Measurements from ENCODE around the gene RIPOR3. TPM values are rescaled to one million over a fixed set of nuclear protein-coding genes. Genes with fewer than 3 reads are reported as not detected.
"Not testable (repeated sequence)": the region's sequence is repeated elsewhere in the genome, so short reads cannot be mapped to it uniquely, and the experiment has no call there.

Gene RIPOR3
- total RNA-seq, 2 experiments from 2014 or later, result not detected

- CTCF ChIA-PET, result no interaction called here
- no peak overlapping the region for H3K27ac Mint-ChIP-seq
- H3K4me1 Mint-ChIP-seq (ENCODE audit: low read depth), result no peaks in the 10 kb centered on the region
- peaks cover 2% of the 10 kb centered on the region for H3K9me3 Mint-ChIP-seq
- H3K4me3 Mint-ChIP-seq, result no peak overlapping the region
- intact Hi-C loops (cut with micrococcal nuclease), result no loop called here
- no peaks in the 10 kb centered on the region for H3K36me3 Mint-ChIP-seq (ENCODE audit: low read depth)
- peaks cover 2% of the 10 kb centered on the region for H3K27me3 Mint-ChIP-seq (ENCODE audit: low read depth)
- DNase-seq, result no peak
These were observed 11.0 kb downstream of the RIPOR3 start for GRCh38 chr20:50680105-50680960.

- no peak overlapping the region for H3K27ac Mint-ChIP-seq
- peaks cover 2% of the 10 kb centered on the region for H3K27me3 Mint-ChIP-seq (ENCODE audit: low read depth)
- DNase-seq, result no peak
- CTCF ChIA-PET, result no interaction called here
- H3K4me1 Mint-ChIP-seq (ENCODE audit: low read depth), result no peaks in the 10 kb centered on the region
- intact Hi-C loops (cut with micrococcal nuclease), result no loop called here
- H3K4me3 Mint-ChIP-seq, result no peak overlapping the region
- peaks cover 2% of the 10 kb centered on the region for H3K9me3 Mint-ChIP-seq
- no peaks in the 10 kb centered on the region for H3K36me3 Mint-ChIP-seq (ENCODE audit: low read depth)
These were observed 11.6 kb downstream of the RIPOR3 start for GRCh38 chr20:50679753-50680104.

- no peak overlapping the region for H3K27ac Mint-ChIP-seq
- CTCF ChIA-PET, result no interaction called here
- intact Hi-C loops (cut with micrococcal nuclease), result no loop called here
These were observed 13.0 kb downstream of the RIPOR3 start for GRCh38 chr20:50678169-50678898.

GRCh38 chr20:50676858-50677257, 14.5 kb downstream of the RIPOR3 start:
- Mint-ChIP-seq H3K4me1 (ENCODE audit: low read depth) (no peaks in the 10 kb centered on the region), H3K36me3 (ENCODE audit: low read depth) (no peaks in the 10 kb centered on the region), H3K27ac (no peak overlapping the region), H3K27me3 (ENCODE audit: low read depth) (no peaks in the 10 kb centered on the region), H3K4me3 (no peak overlapping the region), H3K9me3 (peaks cover under 1% of the 10 kb centered on the region)
- intact Hi-C loops (cut with micrococcal nuclease), result no loop called here
- CTCF ChIA-PET, result no interaction called here
- no peak for DNase-seq

More at GRCh38 chr20:50678169-50678898, 13.0 kb downstream of the RIPOR3 start:
- no peak overlapping the region for H3K4me3 Mint-ChIP-seq
- peaks cover 2% of the 10 kb centered on the region for H3K9me3 Mint-ChIP-seq
- DNase-seq, result no peak
- H3K36me3 Mint-ChIP-seq (ENCODE audit: low read depth), result no peaks in the 10 kb centered on the region
- no peaks in the 10 kb centered on the region for H3K27me3 Mint-ChIP-seq (ENCODE audit: low read depth)
- H3K4me1 Mint-ChIP-seq (ENCODE audit: low read depth), result no peaks in the 10 kb centered on the region

GRCh38 chr20:50676377-50676731, 15.0 kb downstream of the RIPOR3 start:
- DNase-seq; intact Hi-C loops (cut with micrococcal nuclease); H3K9me3 Mint-ChIP-seq; H3K4me3 Mint-ChIP-seq; H3K27ac Mint-ChIP-seq; CTCF ChIA-PET; H3K4me1 Mint-ChIP-seq (ENCODE audit: low read depth); H3K27me3 Mint-ChIP-seq (ENCODE audit: low read depth); H3K36me3 Mint-ChIP-seq (ENCODE audit: low read depth): not testable (repeated sequence)

GRCh38 chr20:50675671-50676376, 15.5 kb downstream of the RIPOR3 start:
- Mint-ChIP-seq H3K27ac (no peak overlapping the region), H3K9me3 (no peaks in the 10 kb centered on the region), H3K4me1 (ENCODE audit: low read depth) (no peaks in the 10 kb centered on the region), H3K36me3 (ENCODE audit: low read depth) (no peaks in the 10 kb centered on the region), H3K27me3 (ENCODE audit: low read depth) (no peaks in the 10 kb centered on the region), H3K4me3 (no peak overlapping the region)
- CTCF ChIA-PET, result interaction anchor here (0.5 to 1.0 kb wide), 2 partner anchors 74 to 1089 kb away, joined by 3 to 6 read pairs; no protein-coding TSS in a partner anchor
- intact Hi-C loops (cut with micrococcal nuclease), result no loop called here
- DNase-seq, result no peak

GRCh38 chr20:50674138-50674825, 17.1 kb downstream of the RIPOR3 start:
- no peaks in the 10 kb centered on the region for H3K27me3 Mint-ChIP-seq (ENCODE audit: low read depth)

GRCh38 chr20:50673466-50674137, 17.7 kb downstream of the RIPOR3 start:
- CTCF ChIA-PET, result no interaction called here
- intact Hi-C loops (cut with micrococcal nuclease), result no loop called here
- Mint-ChIP-seq H3K36me3 (ENCODE audit: low read depth) (no peaks in the 10 kb centered on the region), H3K4me1 (ENCODE audit: low read depth) (no peaks in the 10 kb centered on the region), H3K9me3 (no peaks in the 10 kb centered on the region), H3K27me3 (ENCODE audit: low read depth) (no peaks in the 10 kb centered on the region), H3K27ac (no peak overlapping the region), H3K4me3 (no peak overlapping the region)
- DNase-seq, result no peak

More at GRCh38 chr20:50674138-50674825, 17.1 kb downstream of the RIPOR3 start:
- Mint-ChIP-seq H3K4me1 (ENCODE audit: low read depth) (no peaks in the 10 kb centered on the region), H3K36me3 (ENCODE audit: low read depth) (no peaks in the 10 kb centered on the region), H3K27ac (no peak overlapping the region), H3K4me3 (no peak overlapping the region), H3K9me3 (no peaks in the 10 kb centered on the region)
- intact Hi-C loops (cut with micrococcal nuclease), result no loop called here
- no peak for DNase-seq
- CTCF ChIA-PET, result no interaction called here

GRCh38 chr20:50673146-50673465, 18.2 kb downstream of the RIPOR3 start:
- Mint-ChIP-seq H3K4me3 (no peak overlapping the region), H3K27ac (no peak overlapping the region), H3K9me3 (no peaks in the 10 kb centered on the region), H3K27me3 (ENCODE audit: low read depth) (no peaks in the 10 kb centered on the region), H3K4me1 (ENCODE audit: low read depth) (no peaks in the 10 kb centered on the region), H3K36me3 (ENCODE audit: low read depth) (no peaks in the 10 kb centered on the region)
- intact Hi-C loops (cut with micrococcal nuclease), result no loop called here
- DNase-seq, result no peak
- CTCF ChIA-PET, result no interaction called here

GRCh38 chr20:50672400-50673145, 18.8 kb downstream of the RIPOR3 start:
- H3K27me3 Mint-ChIP-seq (ENCODE audit: low read depth), result no peaks in the 10 kb centered on the region
- no peak for DNase-seq
- H3K9me3 Mint-ChIP-seq, result no peaks in the 10 kb centered on the region

GRCh38 chr20:50671626-50672025, 19.7 kb downstream of the RIPOR3 start:
- Mint-ChIP-seq H3K4me1 (ENCODE audit: low read depth) (no peaks in the 10 kb centered on the region), H3K27me3 (ENCODE audit: low read depth) (no peaks in the 10 kb centered on the region), H3K36me3 (ENCODE audit: low read depth) (no peaks in the 10 kb centered on the region), H3K9me3 (no peaks in the 10 kb centered on the region), H3K27ac (no peak overlapping the region), H3K4me3 (no peak overlapping the region)
- intact Hi-C loops (cut with micrococcal nuclease), result no loop called here
- no peak for DNase-seq
- CTCF ChIA-PET, result interaction anchor here (0.5 kb wide), 1 partner anchor 444 kb away, joined by 3 read pairs; no protein-coding TSS in a partner anchor

More at GRCh38 chr20:50672400-50673145, 18.8 kb downstream of the RIPOR3 start:
- H3K27ac Mint-ChIP-seq, result no peak overlapping the region
- no peaks in the 10 kb centered on the region for H3K36me3 Mint-ChIP-seq (ENCODE audit: low read depth)
- intact Hi-C loops (cut with micrococcal nuclease), result no loop called here
- CTCF ChIA-PET, result no interaction called here
- H3K4me1 Mint-ChIP-seq (ENCODE audit: low read depth), result no peaks in the 10 kb centered on the region
- no peak overlapping the region for H3K4me3 Mint-ChIP-seq

Measured in activated naive CD4-positive, alpha-beta T cell treated with anti-CD3 and anti-CD28 coated beads for 36 hours (primary cell).